GM12878 (cell line): ENCODE data around the gene RREB1. TPM values are rescaled to one million over a fixed set of nuclear protein-coding genes. Genes with fewer than 3 reads are reported as not detected.

ENCODE experiments used
- ATF2 ChIP-seq: IDR thresholded peaks from 2 replicates; pipeline ENCODE4 v1.6.1; 2012; ENCODE audit warnings: low read length, inconsistent platforms
- ATF7 ChIP-seq: fragments of 450-650 bp; IDR thresholded peaks from 2 replicates; pipeline ENCODE4 v1.6.1; 2016; ENCODE audit warnings: low read depth, mild to moderate bottlenecking
- BACH1 ChIP-seq: fragments of 450-650 bp; IDR thresholded peaks from 2 replicates; pipeline ENCODE4 v1.6.1; 2017; ENCODE audit warnings: mild to moderate bottlenecking, borderline replicate concordance
- BCL11A ChIP-seq: IDR thresholded peaks from 2 replicates; pipeline ENCODE4 v1.6.1; 2011; ENCODE audit warnings: low read depth, low read length
- BRCA1 ChIP-seq: IDR thresholded peaks from 2 replicates; pipeline ENCODE4 v1.6.1; 2011; ENCODE audit warnings: low read depth, low read length, improper control_type of control experiment
- CEBPZ ChIP-seq: fragments of 150-350 bp; IDR thresholded peaks from 2 replicates; pipeline ENCODE4 v1.6.1; 2016; ENCODE audit warnings: low read depth, low read length
- CREM ChIP-seq: IDR thresholded peaks from 2 replicates; pipeline ENCODE4 v1.6.1; 2014; ENCODE audit warnings: antibody characterized with exemption, low read depth
- EED ChIP-seq: sonication (generic); IDR thresholded peaks from 2 replicates; pipeline ENCODE4 v1.6.1; 2016; ENCODE audit warnings: antibody characterized with exemption, low read depth
- ELK1 ChIP-seq: IDR thresholded peaks from 2 replicates; pipeline ENCODE4 v1.6.1; 2012; ENCODE audit warnings: low read depth, low read length, improper control_type of control experiment
- HCFC1 ChIP-seq: fragments of 150-350 bp; IDR thresholded peaks from 2 replicates; pipeline ENCODE4 v1.6.1; 2014; ENCODE audit warnings: low read length
- HDGF ChIP-seq: fragments of 450-650 bp; IDR thresholded peaks from 2 replicates; pipeline ENCODE4 v1.6.1; 2016; ENCODE audit warnings: antibody characterized with exemption
- HSF1 ChIP-seq: fragments of 150-350 bp; IDR thresholded peaks from 2 replicates; pipeline ENCODE4 v1.6.1; 2014; ENCODE audit warnings: mild to moderate bottlenecking, low read depth, low read length
- IRF4 ChIP-seq: IDR thresholded peaks from 2 replicates; pipeline ENCODE4 v1.6.1; 2011; ENCODE audit warnings: low read depth, low read length
- JUND ChIP-seq: IDR thresholded peaks from 2 replicates; pipeline ENCODE4 v1.6.1; 2012; ENCODE audit warnings: low read depth, mild to moderate bottlenecking, low read length, improper control_type of control experiment, moderate library complexity
- KDM1A ChIP-seq: fragments of 200-600 bp; sonication (generic); IDR thresholded peaks from 2 replicates; pipeline ENCODE4 v1.6.1; 2016; ENCODE audit warnings: borderline replicate concordance
- KLF5 ChIP-seq: fragments of 450-650 bp; IDR thresholded peaks from 2 replicates; pipeline ENCODE4 v1.6.1; 2014; ENCODE audit warnings: mild to moderate bottlenecking; ENCODE audit not compliant: partially characterized antibody
- MTA2 ChIP-seq: fragments of 450-650 bp; IDR thresholded peaks from 2 replicates; pipeline ENCODE4 v1.6.1; 2016; ENCODE audit warnings: low read depth, mild to moderate bottlenecking, moderate library complexity
- NBN ChIP-seq: fragments of 450-650 bp; IDR thresholded peaks from 2 replicates; pipeline ENCODE4 v1.6.1; 2016
- NFYA ChIP-seq: IDR thresholded peaks from 2 replicates; pipeline ENCODE4 v1.6.1; 2011; ENCODE audit warnings: low read depth, mild to moderate bottlenecking, low read length, improper control_type of control experiment, borderline replicate concordance
- POLR2A ChIP-seq: IDR thresholded peaks from 2 replicates; pipeline ENCODE4 v1.6.1; 2011; ENCODE audit warnings: low read depth, mild to moderate bottlenecking, low read length
- SP1 ChIP-seq: IDR thresholded peaks from one replicate; pipeline ENCODE4 v1.6.1; 2011; ENCODE audit warnings: low read depth, low read length
- SREBF1 ChIP-seq: IDR thresholded peaks from 2 replicates; pipeline ENCODE4 v1.6.1; 2012; ENCODE audit warnings: mild to moderate bottlenecking, low read length
- SRF ChIP-seq, 2 experiments: IDR thresholded peaks; 2 replicates each; pipeline ENCODE4 v1.6.1; 2011; ENCODE audit warnings: low read depth in 2 of 2, low read length in 2 of 2, mild to moderate bottlenecking in 1 of 2, moderate library complexity in 1 of 2
- TCF7 ChIP-seq: IDR thresholded peaks from 2 replicates; pipeline ENCODE4 v1.6.1; 2014; ENCODE audit warnings: antibody characterized with exemption, borderline replicate concordance
- ZBTB33 ChIP-seq: fragments of 450-650 bp; IDR thresholded peaks from 2 replicates; pipeline ENCODE4 v1.6.1; 2017; ENCODE audit warnings: mild to moderate bottlenecking
- ZNF622 ChIP-seq: fragments of 450-650 bp; IDR thresholded peaks from 2 replicates; pipeline ENCODE4 v1.6.1; 2017; ENCODE audit warnings: mild to moderate bottlenecking, inconsistent platforms
- polyA plus RNA-seq, 11 experiments: library from polyadenylated mRNA; depleted of rRNA in 4 of 11; unstranded in 6 of 11; stranded (reverse) in 5 of 11; fragments of >200 nt; fragmentation: Nextera tagmentation in 4 of 11; fragmentation: Illumina TruSeq in 1 of 11; extraction: Ambion mirVana in 4 of 11; extraction: Trizol in 1 of 11; gene quantifications; 1 replicate in 1 of 11; 2 replicates in 10 of 11; pipeline versions ENCODE4 v1.2.1 to v1.2.3, GENCODE V29; 2011 to 2016; ENCODE audit warnings: inconsistent platforms in 2 of 11, missing spikeins in 2 of 11, low read depth in 1 of 11
- total RNA-seq, 4 experiments: library from RNA; depleted of rRNA in 3 of 4; stranded (reverse); fragments of >200 nt in 3 of 4; fragmentation: Illumina TruSeq in 1 of 4; extraction: Trizol in 1 of 4; gene quantifications; 2 replicates each; pipeline versions ENCODE4 v1.2.1 to v1.2.3, GENCODE V29; 2013 to 2021

RREB1 gene
- total and polyA plus RNA-seq, 10 of the 15 experiments (the other 5 are each of a cell fraction or from before 2014, with no cell fraction given), result 1.9 to 30.3 (median 8.6) TPM

GRCh38 chr6:7188492-7188891 lies 80.7 kb downstream of the RREB1 start (continued):
- no peak for TF ChIP-seq CEBPZ
- TF ChIP-seq TCF7, result no peak
- TF ChIP-seq EED, result 0 out of 2 replicates have a peak, but pooled peaks have one; percentile 24
- TF ChIP-seq ZNF622, result no peak
- peak; percentile 67 for TF ChIP-seq ATF2
- no peak for TF ChIP-seq POLR2A
- no peak for TF ChIP-seq SREBF1
- peak; percentile 17; the same call in 1 of the 2 replicates for TF ChIP-seq BACH1
- no peak for TF ChIP-seq HDGF
- TF ChIP-seq ELK1, result no peak
- 0 out of 4 replicates have a peak, but pooled peaks of 1 of the 2 experiments have one; percentile 9 for TF ChIP-seq SRF (IDR thresholded peaks at IDR 0.05; ENCODE audit: low read depth in 2 of 2, low read length in 2 of 2)
- no peak for TF ChIP-seq KDM1A
- peak; percentile 76 for TF ChIP-seq CREM
- TF ChIP-seq MTA2, result peak; percentile 58
- no peak for TF ChIP-seq ZBTB33
- TF ChIP-seq IRF4, result peak; percentile 91
- peak; percentile 50; the same call in 1 of the 2 replicates for TF ChIP-seq NBN
- no peak for TF ChIP-seq BRCA1
- TF ChIP-seq HCFC1, result no peak
- no peak for TF ChIP-seq KLF5
- TF ChIP-seq SP1, result no peak
- TF ChIP-seq ATF7, result peak; percentile 71
- no peak for TF ChIP-seq JUND
- no peak for TF ChIP-seq HSF1
- TF ChIP-seq BCL11A, result 0 out of 2 replicates have a peak, but pooled peaks have one; percentile 34
- TF ChIP-seq NFYA, result no peak
